ENCODE measurements around the gene RNF130. TPM values are rescaled to one million over a fixed set of nuclear protein-coding genes. Genes with fewer than 3 reads are reported as not detected.
"Not testable (repeated sequence)": the region's sequence is repeated elsewhere in the genome, so short reads cannot be mapped to it uniquely, and the experiment has no call there.

Gene RNF130
- total RNA-seq, 1 donor from 2014 or later = 104 TPM

DNA sequence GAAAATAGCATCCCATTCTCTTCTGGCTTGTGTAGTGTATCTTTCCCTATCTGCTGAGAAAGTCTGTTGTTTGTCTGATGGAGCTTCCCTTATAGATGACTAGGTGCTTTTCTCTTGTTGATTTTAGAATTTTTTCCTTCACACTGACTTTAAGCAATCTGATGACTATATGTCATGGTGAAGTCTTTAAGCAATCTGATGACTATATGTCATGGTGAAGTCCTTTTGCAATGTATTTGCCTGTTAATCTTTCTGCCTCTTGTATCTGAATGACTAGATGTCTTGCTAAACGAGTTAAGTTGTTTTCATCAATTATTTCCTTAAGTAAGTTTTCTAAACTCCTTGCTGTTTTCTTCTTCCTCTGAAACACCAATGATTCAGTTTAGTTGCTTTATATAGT lies 80.5 kb downstream of the RNF130 start:
- no peaks in the 10 kb centered on the region for H3K4me1 Mint-ChIP-seq (ENCODE audit: low read depth, unreplicated experiment)
- peaks cover 5% of the 10 kb centered on the region for H3K27me3 Mint-ChIP-seq (ENCODE audit: unreplicated experiment)
- H3K4me3 Mint-ChIP-seq (ENCODE audit: unreplicated experiment) = no peak overlapping the region
- H3K36me3 Mint-ChIP-seq (ENCODE audit: unreplicated experiment) = peaks cover 38% of the 10 kb centered on the region
- no peak for DNase-seq
- no peak for TF ChIP-seq CTCF (IDR thresholded peaks at IDR 0.05; ENCODE audit: partially characterized antibody, unreplicated experiment)
- H3K27ac Mint-ChIP-seq (ENCODE audit: unreplicated experiment) = no peak overlapping the region
- H3K9me3 Mint-ChIP-seq (ENCODE audit: unreplicated experiment) = peaks cover 27% of the 10 kb centered on the region

DNA sequence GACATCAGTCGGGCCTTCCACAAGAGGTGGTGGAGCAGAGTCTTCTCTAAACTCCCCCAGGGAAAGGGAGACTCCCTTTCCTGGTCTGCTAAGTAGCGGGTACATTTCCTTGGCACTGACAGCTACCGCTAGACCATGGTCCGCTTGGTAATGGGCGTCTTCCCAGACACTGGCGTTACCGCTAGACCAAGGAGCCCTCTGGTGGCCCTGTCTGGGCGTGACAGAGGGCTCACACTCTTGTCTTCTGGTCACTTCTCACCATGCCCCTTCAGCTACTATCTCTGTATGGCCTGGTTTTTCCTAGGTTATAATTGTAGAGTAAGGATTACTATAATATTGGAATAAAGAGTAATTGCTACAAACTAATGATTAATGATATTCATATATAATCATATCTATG lies 81.0 kb downstream of the RNF130 start:
- not testable (repeated sequence) for H3K4me1 Mint-ChIP-seq (ENCODE audit: low read depth, unreplicated experiment); DNase-seq; H3K27me3 Mint-ChIP-seq (ENCODE audit: unreplicated experiment); H3K27ac Mint-ChIP-seq (ENCODE audit: unreplicated experiment); H3K4me3 Mint-ChIP-seq (ENCODE audit: unreplicated experiment)
- Mint-ChIP-seq H3K36me3 (ENCODE audit: unreplicated experiment) (peaks cover 32% of the 10 kb centered on the region), H3K9me3 (ENCODE audit: unreplicated experiment) (peaks cover 23% of the 10 kb centered on the region)

DNA sequence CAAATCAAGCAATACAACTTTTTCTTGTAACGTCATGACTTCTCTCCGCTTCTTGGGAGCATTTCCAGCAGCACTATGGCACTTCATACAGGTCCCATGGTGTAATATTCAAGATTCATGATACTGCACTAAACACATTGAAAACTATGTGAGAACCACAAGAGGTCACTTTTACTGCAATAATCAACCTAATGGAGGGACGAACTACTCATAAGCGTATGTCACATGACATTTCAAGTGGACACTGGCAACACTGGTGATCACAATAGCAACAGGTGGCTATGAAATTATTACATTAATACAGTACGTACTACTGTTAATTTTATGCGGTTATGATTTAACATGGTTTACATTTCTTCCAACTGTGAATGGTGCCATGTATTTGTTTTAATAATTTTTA lies 85.2 kb downstream of the RNF130 start:
- peaks cover 18% of the 10 kb centered on the region for H3K36me3 Mint-ChIP-seq (ENCODE audit: unreplicated experiment)
- peaks cover 2% of the 10 kb centered on the region for H3K4me1 Mint-ChIP-seq (ENCODE audit: low read depth, unreplicated experiment)
- no peak overlapping the region for H3K27ac Mint-ChIP-seq (ENCODE audit: unreplicated experiment)
- H3K27me3 Mint-ChIP-seq (ENCODE audit: unreplicated experiment) = peaks cover 2% of the 10 kb centered on the region
- H3K9me3 Mint-ChIP-seq (ENCODE audit: unreplicated experiment) = peaks cover 6% of the 10 kb centered on the region
- no peak for DNase-seq
- no peak for TF ChIP-seq CTCF (IDR thresholded peaks at IDR 0.05; ENCODE audit: partially characterized antibody, unreplicated experiment)
- H3K4me3 Mint-ChIP-seq (ENCODE audit: unreplicated experiment) = no peak overlapping the region

DNA sequence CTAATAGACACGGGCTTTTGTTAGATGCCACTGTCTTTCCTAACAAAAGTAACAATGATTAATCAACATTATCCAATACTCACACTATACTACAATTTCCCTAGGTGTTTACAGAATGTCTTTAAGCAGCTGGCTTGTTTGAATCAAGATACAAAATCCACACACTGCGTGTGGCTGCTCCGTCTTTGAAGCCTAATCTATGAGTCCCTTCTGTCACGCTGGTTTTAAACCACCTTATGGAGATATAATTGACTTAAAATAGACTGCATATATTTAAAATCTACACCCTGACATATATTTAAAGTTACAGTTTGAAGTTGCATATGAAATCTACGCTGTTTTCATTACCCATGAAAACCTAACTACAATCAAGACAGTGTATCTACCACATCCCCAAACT lies 89.9 kb downstream of the RNF130 start:
- peaks cover 2% of the 10 kb centered on the region for H3K9me3 Mint-ChIP-seq (ENCODE audit: unreplicated experiment)
- DNase-seq = no peak
- peaks cover 2% of the 10 kb centered on the region for H3K4me1 Mint-ChIP-seq (ENCODE audit: low read depth, unreplicated experiment)
- H3K27me3 Mint-ChIP-seq (ENCODE audit: unreplicated experiment) = no peaks in the 10 kb centered on the region
- TF ChIP-seq CTCF (IDR thresholded peaks at IDR 0.05; ENCODE audit: partially characterized antibody, unreplicated experiment) = no peak
- H3K4me3 Mint-ChIP-seq (ENCODE audit: unreplicated experiment) = no peak overlapping the region
- no peaks in the 10 kb centered on the region for H3K36me3 Mint-ChIP-seq (ENCODE audit: unreplicated experiment)
- no peak overlapping the region for H3K27ac Mint-ChIP-seq (ENCODE audit: unreplicated experiment)

DNA sequence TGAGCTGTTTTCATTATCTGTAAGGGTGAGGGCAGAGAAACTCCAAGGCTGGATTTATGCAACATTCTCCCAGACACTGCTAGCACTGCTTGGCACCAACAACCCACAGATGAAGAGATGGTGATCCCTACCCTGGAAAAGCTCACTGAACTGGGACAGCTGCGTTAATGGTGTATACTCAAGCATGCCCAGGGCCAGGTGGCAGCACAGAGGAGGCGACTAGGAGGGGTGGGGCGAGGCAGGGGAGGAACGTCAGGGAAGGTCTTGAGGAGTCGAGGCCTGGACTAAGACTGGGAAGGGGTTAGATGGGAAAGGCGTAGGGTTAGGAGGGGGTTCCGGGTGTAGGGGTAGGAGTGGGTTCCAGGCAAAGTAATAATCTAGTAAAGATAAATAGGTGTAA lies 90.8 kb downstream of the RNF130 start:
- H3K36me3 Mint-ChIP-seq (ENCODE audit: unreplicated experiment) = no peaks in the 10 kb centered on the region
- no peaks in the 10 kb centered on the region for H3K27me3 Mint-ChIP-seq (ENCODE audit: unreplicated experiment)
- H3K4me1 Mint-ChIP-seq (ENCODE audit: low read depth, unreplicated experiment) = peaks cover 2% of the 10 kb centered on the region
- H3K9me3 Mint-ChIP-seq (ENCODE audit: unreplicated experiment) = peaks cover 3% of the 10 kb centered on the region
- TF ChIP-seq CTCF (IDR thresholded peaks at IDR 0.05; ENCODE audit: partially characterized antibody, unreplicated experiment) = no peak
- no peak for DNase-seq
- no peak overlapping the region for H3K27ac Mint-ChIP-seq (ENCODE audit: unreplicated experiment)
- no peak overlapping the region for H3K4me3 Mint-ChIP-seq (ENCODE audit: unreplicated experiment)

DNA sequence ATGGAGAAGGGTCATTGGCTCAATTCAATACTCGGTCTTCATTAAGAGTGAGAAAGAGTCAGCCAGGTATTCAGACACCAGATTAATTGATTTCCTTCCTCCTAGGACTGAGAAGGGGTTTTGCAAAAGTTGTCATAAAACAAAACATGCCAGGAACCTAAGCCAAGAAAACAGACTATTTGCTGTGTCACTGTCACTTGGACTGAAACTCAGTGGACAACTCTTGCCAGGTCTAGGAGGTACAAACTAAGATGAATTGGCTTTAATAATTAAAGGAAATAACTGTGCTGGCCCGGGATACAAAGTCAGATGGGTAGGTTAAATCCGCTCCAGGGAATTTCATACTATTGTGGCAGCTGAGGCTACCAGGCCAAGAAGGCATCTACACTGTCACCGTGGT lies 92.8 kb downstream of the RNF130 start:
- H3K9me3 Mint-ChIP-seq (ENCODE audit: unreplicated experiment) = peaks cover 10% of the 10 kb centered on the region
- H3K27me3 Mint-ChIP-seq (ENCODE audit: unreplicated experiment) = no peaks in the 10 kb centered on the region
- no peak for TF ChIP-seq CTCF (IDR thresholded peaks at IDR 0.05; ENCODE audit: partially characterized antibody, unreplicated experiment)
- no peak overlapping the region for H3K4me3 Mint-ChIP-seq (ENCODE audit: unreplicated experiment)
- no peak for DNase-seq
- H3K4me1 Mint-ChIP-seq (ENCODE audit: low read depth, unreplicated experiment) = peaks cover 17% of the 10 kb centered on the region
- no peak overlapping the region for H3K27ac Mint-ChIP-seq (ENCODE audit: unreplicated experiment)
- peaks cover 6% of the 10 kb centered on the region for H3K36me3 Mint-ChIP-seq (ENCODE audit: unreplicated experiment)
